SH-SY5Y (cell line): ENCODE measurements around the gene PTPRD.

ENCODE experiments used
- GATA2 ChIP-seq: IDR thresholded peaks from 2 replicates; pipeline ENCODE4 v1.6.1; 2011; ENCODE audit warnings: mild to moderate bottlenecking, low read depth, low read length
- GATA3 ChIP-seq: IDR thresholded peaks from 2 replicates; pipeline ENCODE4 v1.6.1; 2011; ENCODE audit warnings: low read depth, mild to moderate bottlenecking, low read length, moderate library complexity

The PTPRD gene

DNA sequence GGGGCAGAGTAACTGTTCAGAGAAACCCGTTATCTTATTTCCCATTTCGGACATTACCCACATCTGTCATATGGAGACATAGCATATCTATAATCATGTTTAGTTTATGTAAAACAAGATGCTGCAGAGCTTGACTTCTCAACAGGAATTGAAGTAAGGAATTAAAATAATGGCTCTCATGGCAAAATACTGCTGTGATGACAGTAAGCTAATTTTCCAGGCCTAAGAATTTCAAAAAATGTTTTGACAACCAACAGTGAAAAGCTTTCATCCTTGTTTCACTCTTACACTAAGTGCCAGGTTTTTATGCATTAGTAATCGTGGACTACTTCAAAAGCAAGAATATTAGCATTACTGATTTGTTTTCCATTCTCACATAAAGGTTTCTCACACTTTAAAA lies 518.2 kb downstream of the PTPRD start:
- TF ChIP-seq GATA2 (no peak), GATA3 (no peak)

DNA sequence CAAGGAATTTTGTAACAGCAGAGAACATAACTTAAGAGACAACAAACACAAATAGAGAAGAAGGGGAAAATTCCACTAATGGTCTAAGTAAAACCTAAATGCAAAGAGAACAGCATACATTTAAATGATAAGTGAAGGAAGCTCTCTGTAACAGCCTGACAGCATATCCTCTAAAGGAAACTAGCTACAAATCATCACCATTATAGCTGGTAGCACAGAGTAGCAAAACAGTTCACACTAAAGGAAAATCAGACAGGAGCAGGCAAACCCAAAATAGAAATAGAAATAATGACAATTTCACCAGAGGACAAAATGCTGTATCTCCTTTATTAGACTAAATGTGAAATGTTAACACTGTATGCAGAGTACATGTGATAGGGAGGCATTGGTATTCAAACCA lies 532.8 kb downstream of the PTPRD start:
- TF ChIP-seq GATA3, result no peak
- TF ChIP-seq GATA2, result no peak

DNA sequence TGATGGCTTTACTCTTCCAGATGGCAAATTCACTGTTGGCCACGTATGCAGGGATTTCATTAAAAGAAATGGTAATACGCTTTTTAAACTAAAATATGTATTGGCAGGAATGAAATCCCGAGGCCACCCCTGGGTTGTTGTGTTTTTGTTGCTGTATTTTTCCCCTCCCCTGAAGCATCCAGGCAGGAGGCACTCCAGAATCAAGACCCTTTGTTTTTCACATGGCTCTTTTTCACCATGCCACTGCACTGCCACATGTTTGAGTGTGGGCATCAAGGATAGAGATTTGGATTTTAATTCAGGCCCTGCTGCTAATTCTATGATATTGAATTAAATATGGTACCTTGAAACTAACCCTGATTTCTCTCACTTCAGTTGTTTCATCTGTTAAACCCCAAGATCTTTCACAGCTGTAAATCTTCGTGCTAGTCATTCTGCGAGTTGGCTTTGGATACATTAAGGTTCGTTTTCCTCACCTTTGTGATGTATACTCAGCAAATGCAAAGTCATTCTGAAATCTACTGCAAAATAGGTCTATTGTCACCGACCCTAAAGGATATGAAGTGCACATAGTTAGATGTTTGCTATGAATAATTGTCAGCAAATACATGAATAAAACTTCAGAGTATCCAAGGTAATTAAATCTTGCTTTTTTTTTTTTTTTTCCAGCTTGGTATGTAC lies 533.4 kb downstream of the PTPRD start:
- TF ChIP-seq GATA3 (no peak), GATA2 (no peak)

DNA sequence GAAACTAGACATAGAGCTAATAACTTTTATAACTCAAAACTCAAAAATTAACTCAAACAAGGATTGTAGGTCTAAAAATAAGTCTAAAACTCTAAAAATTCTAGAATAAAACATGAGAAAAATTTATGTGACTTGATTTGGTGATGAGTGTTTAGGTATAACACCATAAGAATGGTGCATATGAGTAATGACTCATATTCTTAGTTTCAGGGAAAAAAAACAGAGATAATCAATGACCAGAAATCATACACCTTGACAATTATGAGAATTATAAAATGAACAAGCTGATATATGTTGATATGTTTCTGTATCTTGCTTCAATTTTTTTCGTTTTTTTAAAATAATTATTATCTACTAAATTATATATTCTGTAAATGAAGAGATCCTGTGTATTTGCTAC lies 541.2 kb downstream of the PTPRD start:
- no peak for TF ChIP-seq GATA2
- TF ChIP-seq GATA3, result no peak

DNA sequence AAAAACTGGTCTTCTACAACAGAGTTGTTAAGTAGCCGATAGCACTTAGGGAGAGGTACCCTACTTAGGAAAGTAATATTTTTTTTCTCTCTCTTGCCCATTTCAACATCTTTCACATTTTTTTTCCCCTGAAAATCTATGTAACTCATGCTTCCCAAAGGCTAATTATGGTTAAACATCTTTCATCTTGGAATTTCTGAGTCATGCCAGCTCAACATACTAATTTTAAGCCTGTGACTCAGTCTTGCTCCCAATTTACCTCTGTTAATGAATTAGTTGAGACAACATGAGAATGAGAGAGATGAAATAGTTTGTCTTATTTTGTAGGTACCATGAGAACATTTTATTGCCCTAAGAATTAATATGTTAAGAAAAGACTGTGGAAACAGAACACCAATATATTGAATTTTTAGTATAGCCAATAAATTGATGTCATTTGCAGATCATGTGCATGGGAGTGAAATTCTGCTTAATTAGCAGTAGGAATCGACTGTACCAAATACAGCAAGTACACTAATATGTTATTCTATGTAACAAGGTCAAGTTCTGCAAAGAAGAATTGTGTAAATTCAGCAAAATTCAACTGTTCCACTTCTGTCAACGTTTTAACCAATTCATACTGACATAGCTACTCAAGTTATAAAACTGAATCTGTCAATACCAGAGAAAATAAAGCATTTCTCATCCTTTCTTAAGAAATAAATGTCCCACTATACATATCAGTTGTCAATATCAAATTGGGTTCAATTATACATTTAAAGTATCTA lies 550.0 kb downstream of the PTPRD start:
- no peak for TF ChIP-seq GATA2
- no peak for TF ChIP-seq GATA3

DNA sequence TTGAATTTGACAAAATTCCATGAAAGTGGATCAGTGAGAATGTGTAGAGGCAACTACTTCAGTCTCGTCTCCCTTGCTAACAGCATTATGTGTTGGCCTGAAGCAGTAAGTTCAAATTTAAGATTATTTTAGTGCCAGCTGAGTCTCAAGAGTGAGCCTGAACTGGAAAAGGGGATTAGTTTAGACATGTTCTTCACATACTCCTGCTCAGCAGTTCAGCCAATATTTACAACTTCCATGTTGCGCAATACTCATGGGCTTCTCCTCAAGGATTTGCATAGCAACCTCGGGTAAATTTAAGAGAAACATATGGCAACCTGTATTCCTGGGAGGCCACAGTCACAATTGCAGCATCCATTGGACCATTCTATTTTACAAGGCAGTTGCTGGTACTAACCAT lies 553.8 kb downstream of the PTPRD start:
- TF ChIP-seq GATA2 (no peak), GATA3 (no peak)

GRCh38 chr9:10055886-10056395 lies 556.9 kb downstream of the PTPRD start:
- no peak for TF ChIP-seq GATA3
- no peak for TF ChIP-seq GATA2

GRCh38 chr9:10054456-10054855 lies 558.3 kb downstream of the PTPRD start:
- TF ChIP-seq GATA3 (no peak), GATA2 (no peak)

- no peak for TF ChIP-seq GATA2
- no peak for TF ChIP-seq GATA3
Observed at GRCh38 chr9:10052916-10053315, 559.9 kb downstream of the PTPRD start.

DNA sequence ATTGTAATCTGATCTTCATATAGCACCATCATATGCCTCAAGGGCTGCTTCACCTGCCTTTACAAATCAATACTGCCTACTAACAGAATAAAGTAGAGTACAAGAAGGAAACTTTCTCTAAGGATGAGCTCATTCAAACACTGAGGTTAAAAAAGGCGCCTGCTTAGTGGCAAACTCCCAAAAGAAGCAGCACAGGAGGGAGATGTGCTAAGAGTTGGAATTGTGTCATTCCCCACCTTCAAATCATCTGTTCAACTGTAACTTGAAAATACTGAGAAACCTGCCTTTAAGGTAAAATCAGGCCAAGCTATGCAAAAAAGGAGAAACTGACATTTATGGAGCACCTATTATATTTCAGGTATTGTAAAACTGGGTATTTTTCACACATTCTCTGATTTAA lies 560.6 kb downstream of the PTPRD start:
- TF ChIP-seq GATA2 (no peak), GATA3 (no peak)

DNA sequence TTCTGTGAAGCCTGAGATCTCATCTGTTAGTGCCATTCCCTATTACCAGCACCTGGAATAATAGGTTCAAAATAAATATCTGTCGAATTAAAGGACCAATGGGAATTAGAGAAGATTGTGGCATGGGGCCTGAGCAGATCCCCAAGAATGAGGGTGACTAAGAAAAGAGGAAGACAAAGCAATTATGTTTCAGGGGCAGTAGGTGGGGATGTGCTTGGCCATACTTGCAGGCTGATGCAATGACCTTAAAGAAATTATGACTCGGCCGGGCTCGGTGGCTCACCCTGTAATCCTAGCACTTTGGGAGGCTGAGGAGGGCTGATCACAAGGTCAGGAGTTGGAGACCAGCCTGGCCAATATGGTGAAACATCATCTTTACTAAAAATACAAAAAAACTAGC lies 562.8 kb downstream of the PTPRD start:
- no peak for TF ChIP-seq GATA2
- TF ChIP-seq GATA3, result no peak

DNA sequence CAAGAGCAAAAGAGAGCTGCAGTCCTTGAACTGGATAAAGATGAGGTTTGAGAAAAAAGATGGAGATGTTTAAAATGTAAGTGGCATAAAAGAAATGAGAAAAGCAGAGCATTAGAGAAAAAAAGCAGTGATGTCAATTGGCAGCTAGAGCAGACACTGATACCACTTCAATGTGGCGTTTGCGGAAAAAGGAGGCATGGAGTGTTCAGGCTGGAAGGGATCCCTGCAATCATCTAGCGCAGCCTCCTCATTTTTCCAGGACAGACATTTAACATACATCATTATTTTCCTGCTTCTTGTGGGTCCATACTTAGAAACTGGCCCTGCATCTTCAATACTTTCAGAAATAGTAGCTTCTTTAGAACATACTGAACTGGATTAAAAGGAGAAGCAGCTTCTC lies 563.8 kb downstream of the PTPRD start:
- no peak for TF ChIP-seq GATA2
- TF ChIP-seq GATA3, result no peak

GRCh38 chr9:10045598-10045997 lies 567.2 kb downstream of the PTPRD start:
- TF ChIP-seq GATA2 (no peak), GATA3 (no peak)

DNA sequence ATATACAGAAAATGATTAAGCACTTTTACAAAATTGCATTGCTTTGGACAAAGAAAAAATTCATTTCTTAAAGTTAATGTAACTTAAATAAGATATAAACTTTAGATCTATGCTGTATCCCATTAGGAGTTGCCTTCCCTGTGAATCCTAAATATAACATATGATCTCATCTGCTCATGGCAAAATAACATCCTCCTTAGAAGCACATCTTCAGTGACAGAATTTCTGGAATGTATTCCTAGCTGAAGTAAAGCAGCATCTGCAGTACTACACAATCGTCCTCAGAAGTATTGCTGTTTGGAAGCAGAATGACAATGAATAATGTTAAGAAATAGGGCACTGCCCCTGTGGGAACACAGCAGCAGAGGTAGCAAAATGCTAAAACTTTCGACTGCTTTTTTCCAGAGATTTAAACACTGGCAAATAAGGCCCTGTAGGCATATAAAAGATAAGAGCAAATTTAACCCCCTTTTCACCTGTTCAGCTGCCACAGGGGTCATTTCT lies 571.0 kb downstream of the PTPRD start:
- TF ChIP-seq GATA2 (no peak), GATA3 (no peak)

DNA sequence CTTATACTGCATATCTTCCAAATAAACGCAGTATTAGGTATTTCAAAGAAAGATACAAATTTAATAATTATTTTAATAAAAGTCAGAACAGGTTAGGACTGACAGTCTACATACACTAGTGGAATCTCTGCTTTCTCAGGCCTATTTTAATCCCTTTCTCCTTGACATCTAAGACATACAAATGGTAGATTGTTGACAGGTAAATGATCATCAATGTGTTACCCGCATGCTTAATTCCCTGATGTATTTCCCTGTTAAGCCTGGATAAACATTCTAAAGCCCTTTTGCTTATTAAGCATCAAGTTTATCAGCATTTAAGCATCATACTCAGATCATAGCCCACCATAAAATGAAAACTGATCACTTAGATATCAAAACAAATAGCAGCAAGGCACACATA lies 576.7 kb downstream of the PTPRD start:
- TF ChIP-seq GATA3 (no peak), GATA2 (no peak)
